DND-41 (cell line): Measurements from ENCODE around the gene ADAM30.

Experiments
- EZH2 ChIP-seq: IDR thresholded peaks from 3 replicates; pipeline ENCODE4 v1.6.1; 2012; ENCODE audit warnings: borderline replicate concordance, low read depth, mild to moderate bottlenecking, moderate library complexity, low read length, inconsistent platforms; ENCODE audit not compliant: severe bottlenecking
- TF ChIP-seq, protein P1 (sequence below): IDR thresholded peaks from 2 replicates; pipeline ENCODE4 v1.5.1; 2012; ENCODE audit warnings: borderline replicate concordance, low read length, moderate library complexity, mild to moderate bottlenecking; ENCODE audit not compliant: poor library complexity, severe bottlenecking; ENCODE audit errors: extremely low read depth

DNA sequence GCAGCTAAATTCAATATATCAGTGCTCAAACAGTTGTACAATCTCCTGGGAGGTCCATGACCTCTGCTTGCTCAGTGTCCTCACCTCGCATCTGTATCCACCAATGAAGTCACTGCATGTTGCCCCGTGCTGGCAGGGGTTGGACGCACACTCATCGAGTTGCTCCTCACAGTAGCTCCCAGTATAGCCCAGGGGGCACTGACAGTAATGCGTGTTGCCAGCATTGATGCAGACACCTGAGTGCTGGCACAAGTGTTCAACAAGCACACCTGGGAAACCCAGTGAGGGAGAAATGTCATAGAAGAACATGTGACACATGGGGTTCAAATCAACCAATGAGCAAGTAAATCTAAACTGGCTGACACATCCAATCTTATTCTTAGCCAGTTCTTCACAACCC, 40.9 kb upstream of the ADAM30 start:
- TF ChIP-seq, protein P1, sequence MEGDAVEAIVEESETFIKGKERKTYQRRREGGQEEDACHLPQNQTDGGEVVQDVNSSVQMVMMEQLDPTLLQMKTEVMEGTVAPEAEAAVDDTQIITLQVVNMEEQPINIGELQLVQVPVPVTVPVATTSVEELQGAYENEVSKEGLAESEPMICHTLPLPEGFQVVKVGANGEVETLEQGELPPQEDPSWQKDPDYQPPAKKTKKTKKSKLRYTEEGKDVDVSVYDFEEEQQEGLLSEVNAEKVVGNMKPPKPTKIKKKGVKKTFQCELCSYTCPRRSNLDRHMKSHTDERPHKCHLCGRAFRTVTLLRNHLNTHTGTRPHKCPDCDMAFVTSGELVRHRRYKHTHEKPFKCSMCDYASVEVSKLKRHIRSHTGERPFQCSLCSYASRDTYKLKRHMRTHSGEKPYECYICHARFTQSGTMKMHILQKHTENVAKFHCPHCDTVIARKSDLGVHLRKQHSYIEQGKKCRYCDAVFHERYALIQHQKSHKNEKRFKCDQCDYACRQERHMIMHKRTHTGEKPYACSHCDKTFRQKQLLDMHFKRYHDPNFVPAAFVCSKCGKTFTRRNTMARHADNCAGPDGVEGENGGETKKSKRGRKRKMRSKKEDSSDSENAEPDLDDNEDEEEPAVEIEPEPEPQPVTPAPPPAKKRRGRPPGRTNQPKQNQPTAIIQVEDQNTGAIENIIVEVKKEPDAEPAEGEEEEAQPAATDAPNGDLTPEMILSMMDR: no peak
- no peak for TF ChIP-seq EZH2
